ENCODE measurements around the gene CCL19. TPM values are rescaled to one million over a fixed set of nuclear protein-coding genes. Genes with fewer than 3 reads are reported as not detected.

The CCL19 gene
- total RNA-seq, 1 donor from 2014 or later: not detected

DNA sequence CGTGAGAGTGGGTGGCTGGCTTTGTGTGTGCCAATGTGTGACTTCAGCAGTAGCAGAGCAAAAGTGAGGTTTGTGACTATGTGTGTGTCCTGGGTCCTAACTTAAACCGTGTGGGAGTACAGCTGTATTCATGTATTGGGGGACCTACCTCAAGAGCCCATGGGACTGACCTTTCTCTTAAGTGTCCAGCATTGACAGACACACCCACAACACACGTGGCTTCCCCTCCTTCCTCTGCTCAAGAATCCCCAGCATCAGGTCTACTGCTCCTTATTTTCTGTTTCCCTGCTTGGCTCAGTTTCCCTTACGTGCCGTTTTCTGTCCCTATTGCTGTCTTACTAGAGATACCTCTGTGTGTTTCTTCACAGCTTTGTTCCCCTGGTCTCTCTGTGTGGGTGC is 38.5 kb downstream of the CCL19 start:
- peaks cover 10% of the 10 kb centered on the region for H3K36me3 Mint-ChIP-seq (ENCODE audit: low read depth)
- H3K4me3 Mint-ChIP-seq: peak overlapping the region; percentile 76
- peaks cover 49% of the 10 kb centered on the region for H3K4me1 Mint-ChIP-seq
- H3K27me3 Mint-ChIP-seq (ENCODE audit: low read depth): no peaks in the 10 kb centered on the region
- peak overlapping the region; percentile 98 for H3K27ac Mint-ChIP-seq (ENCODE audit: unreplicated experiment)
- DNase-seq (ENCODE audit: low read depth, low spot score): no peak
- H3K9me3 Mint-ChIP-seq: no peaks in the 10 kb centered on the region
- TF ChIP-seq, protein P1, sequence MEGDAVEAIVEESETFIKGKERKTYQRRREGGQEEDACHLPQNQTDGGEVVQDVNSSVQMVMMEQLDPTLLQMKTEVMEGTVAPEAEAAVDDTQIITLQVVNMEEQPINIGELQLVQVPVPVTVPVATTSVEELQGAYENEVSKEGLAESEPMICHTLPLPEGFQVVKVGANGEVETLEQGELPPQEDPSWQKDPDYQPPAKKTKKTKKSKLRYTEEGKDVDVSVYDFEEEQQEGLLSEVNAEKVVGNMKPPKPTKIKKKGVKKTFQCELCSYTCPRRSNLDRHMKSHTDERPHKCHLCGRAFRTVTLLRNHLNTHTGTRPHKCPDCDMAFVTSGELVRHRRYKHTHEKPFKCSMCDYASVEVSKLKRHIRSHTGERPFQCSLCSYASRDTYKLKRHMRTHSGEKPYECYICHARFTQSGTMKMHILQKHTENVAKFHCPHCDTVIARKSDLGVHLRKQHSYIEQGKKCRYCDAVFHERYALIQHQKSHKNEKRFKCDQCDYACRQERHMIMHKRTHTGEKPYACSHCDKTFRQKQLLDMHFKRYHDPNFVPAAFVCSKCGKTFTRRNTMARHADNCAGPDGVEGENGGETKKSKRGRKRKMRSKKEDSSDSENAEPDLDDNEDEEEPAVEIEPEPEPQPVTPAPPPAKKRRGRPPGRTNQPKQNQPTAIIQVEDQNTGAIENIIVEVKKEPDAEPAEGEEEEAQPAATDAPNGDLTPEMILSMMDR (conservative IDR thresholded peaks at IDR 0.05): no peak

DNA sequence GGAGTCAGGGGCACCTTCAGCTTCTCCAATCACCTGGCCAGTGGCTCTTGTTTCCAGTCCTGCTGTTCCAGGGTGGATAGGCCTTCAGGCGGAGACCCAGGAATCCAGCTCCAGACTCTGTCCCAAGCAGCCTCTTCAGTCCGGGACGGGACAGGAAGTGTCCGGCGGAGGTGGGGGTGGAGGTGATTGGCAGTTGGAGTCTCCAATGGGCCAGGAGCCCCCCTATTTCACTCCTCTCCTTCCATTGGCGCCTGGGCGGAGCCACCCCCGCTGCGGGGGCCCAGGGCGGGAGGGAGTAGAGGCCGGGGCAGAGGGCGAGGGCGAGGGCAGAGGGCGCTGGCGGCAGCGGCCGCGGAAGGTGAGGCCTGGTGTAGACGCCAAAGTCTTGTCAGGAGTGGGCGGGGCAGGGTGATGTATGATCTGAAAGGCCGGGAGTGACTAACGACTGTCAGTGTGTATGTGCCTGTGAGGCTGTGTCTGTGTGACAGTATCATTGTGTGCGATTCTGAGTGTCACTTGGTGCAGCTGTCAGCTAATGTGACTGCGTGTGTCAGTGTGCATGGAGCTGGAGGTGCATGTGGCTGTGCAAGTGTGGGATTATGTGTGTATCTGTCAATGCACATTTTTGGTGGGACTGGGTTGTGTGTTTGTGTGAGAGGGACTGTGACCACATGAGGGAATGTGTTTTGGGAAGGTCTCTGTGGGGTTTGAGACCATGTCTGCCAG is 39.0 kb downstream of the CCL19 start, which contains the start of gene IL11RA:
Gene IL11RA (plus strand): TSS at position 310 of the 726 bp plus-strand sequence. CDS start 3,033 bp downstream, outside the sequence.
- H3K4me1 Mint-ChIP-seq: peaks cover 55% of the 10 kb centered on the region
- TF ChIP-seq, protein P1 (conservative IDR thresholded peaks at IDR 0.05): no peak
- peaks cover 10% of the 10 kb centered on the region for H3K36me3 Mint-ChIP-seq (ENCODE audit: low read depth)
- peak within 1 kb of the TSS; percentile 76 for H3K4me3 Mint-ChIP-seq
- no peaks in the 10 kb centered on the region for H3K9me3 Mint-ChIP-seq
- peak; percentile 71 for DNase-seq (ENCODE audit: low read depth, low spot score)
- no peaks in the 10 kb centered on the region for H3K27me3 Mint-ChIP-seq (ENCODE audit: low read depth)
- H3K27ac Mint-ChIP-seq (ENCODE audit: unreplicated experiment): peak within 1 kb of the TSS; percentile 98

DNA sequence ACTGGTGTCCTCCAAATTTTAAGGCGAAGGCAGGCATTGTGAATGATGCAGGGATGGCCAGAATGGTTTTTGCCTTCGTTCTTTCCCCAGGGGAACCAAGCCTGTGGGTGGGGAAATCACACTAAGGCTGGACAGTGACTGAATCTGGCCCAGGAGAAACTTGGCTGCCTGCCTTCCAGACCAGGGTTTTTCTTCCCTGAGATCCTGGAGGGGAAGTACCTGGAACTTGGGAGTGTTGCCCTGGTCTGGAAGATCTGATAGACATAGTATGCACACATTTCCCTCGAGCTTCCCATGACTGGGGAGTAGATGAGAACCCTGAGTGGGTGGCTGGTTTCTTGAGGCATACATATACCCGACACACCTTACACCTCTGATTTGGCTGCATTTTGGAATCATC is 39.8 kb downstream of the CCL19 start:
- Mint-ChIP-seq H3K27me3 (ENCODE audit: low read depth) (no peaks in the 10 kb centered on the region), H3K27ac (ENCODE audit: unreplicated experiment) (no peak overlapping the region), H3K9me3 (no peaks in the 10 kb centered on the region), H3K36me3 (ENCODE audit: low read depth) (peaks cover 10% of the 10 kb centered on the region), H3K4me3 (peak overlapping the region; percentile 76), H3K4me1 (peaks cover 62% of the 10 kb centered on the region)
- TF ChIP-seq, protein P1 (conservative IDR thresholded peaks at IDR 0.05): no peak
- DNase-seq (ENCODE audit: low read depth, low spot score): no peak

DNA sequence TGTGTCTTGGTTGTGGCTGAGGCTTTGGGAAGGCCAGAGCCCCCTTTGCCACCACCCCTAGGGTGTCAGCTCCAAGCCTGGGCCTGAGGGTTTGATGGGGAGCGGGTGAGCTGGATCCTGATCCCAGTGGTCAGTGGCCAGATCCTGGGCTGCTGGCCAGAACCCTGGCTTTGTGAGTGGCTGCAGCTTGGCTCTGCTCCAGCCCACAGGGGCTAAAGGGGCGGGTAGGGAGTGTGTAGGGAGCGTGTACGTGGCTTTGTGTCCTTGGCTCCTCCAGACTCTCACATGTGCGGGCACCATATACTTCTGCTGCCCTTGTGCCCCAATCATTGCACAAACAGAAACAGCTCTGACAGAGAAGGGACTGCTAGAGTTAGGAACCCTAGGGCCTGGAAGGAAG is 40.3 kb downstream of the CCL19 start:
- Mint-ChIP-seq H3K4me3 (peak overlapping the region; percentile 40), H3K4me1 (peaks cover 67% of the 10 kb centered on the region), H3K9me3 (no peaks in the 10 kb centered on the region), H3K27ac (ENCODE audit: unreplicated experiment) (no peak overlapping the region), H3K36me3 (ENCODE audit: low read depth) (peaks cover 10% of the 10 kb centered on the region), H3K27me3 (ENCODE audit: low read depth) (no peaks in the 10 kb centered on the region)
- TF ChIP-seq, protein P1 (conservative IDR thresholded peaks at IDR 0.05): no peak
- DNase-seq (ENCODE audit: low read depth, low spot score): no peak

DNA sequence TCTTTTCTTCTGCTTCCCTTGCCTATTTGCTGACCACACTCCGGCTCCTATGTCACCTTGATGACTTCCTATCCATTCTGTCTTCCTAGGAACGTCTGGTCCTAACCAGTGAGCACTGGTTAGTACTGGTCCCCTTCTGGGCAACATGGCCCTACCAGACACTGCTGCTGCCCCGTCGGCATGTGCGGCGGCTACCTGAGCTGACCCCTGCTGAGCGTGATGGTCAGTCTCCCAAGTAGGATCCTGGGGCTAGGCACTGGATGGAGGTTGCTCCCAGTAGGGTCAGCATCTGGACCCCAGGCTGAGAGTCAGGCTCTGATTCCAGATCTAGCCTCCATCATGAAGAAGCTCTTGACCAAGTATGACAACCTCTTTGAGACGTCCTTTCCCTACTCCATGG is 42.4 kb downstream of the CCL19 start:
- Mint-ChIP-seq H3K9me3 (no peaks in the 10 kb centered on the region), H3K4me3 (peak overlapping the region; percentile 77), H3K36me3 (ENCODE audit: low read depth) (peaks cover 10% of the 10 kb centered on the region), H3K4me1 (peaks cover 61% of the 10 kb centered on the region), H3K27me3 (ENCODE audit: low read depth) (no peaks in the 10 kb centered on the region), H3K27ac (ENCODE audit: unreplicated experiment) (no peak overlapping the region)
- TF ChIP-seq, protein P1 (conservative IDR thresholded peaks at IDR 0.05): no peak
- DNase-seq (ENCODE audit: low read depth, low spot score): no peak
